DND-41 (cell line): ENCODE results near the gene AGMO.

Source experiments
- ATAC-seq: fragments of 200-7000 bp; cut with Tn5 transposase; 3 replicates; pipeline ENCODE4 v1.9.1; 2021; ENCODE audit warnings: low read depth; ENCODE audit not compliant: insufficient read depth
- DNase-seq: peaks from one replicate; pipeline ENCODE4 v3.0.0-alpha.2; 2020
- H2AFZ ChIP-seq: 2 replicates; pipeline ENCODE4 v1.6.0; 2012; ENCODE audit warnings: low read depth, low read length
- H3K27ac ChIP-seq: 2 replicates; pipeline ENCODE4 v1.5.1; 2012; ENCODE audit warnings: low read length, inconsistent platforms
- H3K27me3 ChIP-seq: fragments of 200-600 bp; sonication (generic); 2 replicates; pipeline ENCODE4 v1.6.0; 2012; ENCODE audit warnings: low read length, mild to moderate bottlenecking, inconsistent platforms; ENCODE audit not compliant: insufficient read depth, poor library complexity
- H3K36me3 ChIP-seq: 2 replicates; pipeline ENCODE4 v1.5.1; 2012; ENCODE audit warnings: low read length, inconsistent platforms; ENCODE audit not compliant: insufficient read depth
- H3K4me1 ChIP-seq: 2 replicates; pipeline ENCODE4 v1.5.1; 2012; ENCODE audit warnings: mild to moderate bottlenecking, low read length; ENCODE audit not compliant: insufficient read depth
- H3K4me2 ChIP-seq: 2 replicates; pipeline ENCODE4 v1.6.0; 2012; ENCODE audit warnings: mild to moderate bottlenecking, moderate library complexity, low read length, inconsistent platforms; ENCODE audit not compliant: insufficient read depth
- H3K4me3 ChIP-seq, 2 experiments: fragments of 200-600 bp in 1 of 2; shearing (Covaris generic) in 1 of 2; 2 replicates each; pipeline ENCODE4 v1.5.1; 2012 to 2016; ENCODE audit warnings: inconsistent platforms in 2 of 2, low read length in 2 of 2, mild to moderate bottlenecking in 2 of 2, low read depth in 1 of 2, moderate library complexity in 1 of 2
- H3K79me2 ChIP-seq: 2 replicates; pipeline ENCODE4 v1.6.0; 2012; ENCODE audit warnings: low read length, inconsistent platforms; ENCODE audit not compliant: insufficient read depth
- H3K9ac ChIP-seq: 2 replicates; pipeline ENCODE4 v1.6.0; 2012; ENCODE audit warnings: low read depth, mild to moderate bottlenecking, inconsistent platforms, low read length, moderate library complexity
- H3K9me3 ChIP-seq: 2 replicates; pipeline ENCODE4 v1.5.1; 2012; ENCODE audit warnings: low read length, moderate library complexity, mild to moderate bottlenecking, inconsistent platforms; ENCODE audit not compliant: insufficient read depth, severe bottlenecking
- H4K20me1 ChIP-seq: 2 replicates; pipeline ENCODE4 v1.6.0; 2012; ENCODE audit warnings: low read length; ENCODE audit not compliant: insufficient read depth
- CTCF ChIP-seq: IDR thresholded peaks from 2 replicates; pipeline ENCODE4 v1.5.1; 2012; ENCODE audit warnings: borderline replicate concordance, low read length, moderate library complexity, mild to moderate bottlenecking; ENCODE audit not compliant: poor library complexity, severe bottlenecking; ENCODE audit errors: extremely low read depth
- EZH2 ChIP-seq: IDR thresholded peaks from 3 replicates; pipeline ENCODE4 v1.6.1; 2012; ENCODE audit warnings: borderline replicate concordance, low read depth, mild to moderate bottlenecking, moderate library complexity, low read length, inconsistent platforms; ENCODE audit not compliant: severe bottlenecking

AGMO gene

GRCh38 chr7:15603124-15603523, 41.3 kb upstream of the AGMO start:
- Histone ChIP-seq H3K4me1 (no peaks in the 10 kb centered on the region), H3K79me2 (no peaks in the 10 kb centered on the region), H3K4me3 (no peak overlapping the region), H4K20me1 (no peaks in the 10 kb centered on the region), H2AFZ (no peak overlapping the region), H3K4me2 (no peak overlapping the region), H3K9ac (no peak overlapping the region), H3K36me3 (no peaks in the 10 kb centered on the region), H3K9me3 (peaks cover 11% of the 10 kb centered on the region), H3K27me3 (no peaks in the 10 kb centered on the region), H3K27ac (no peak overlapping the region)
- no peak for ATAC-seq
- no peak for TF ChIP-seq EZH2
- no peak for DNase-seq

GRCh38 chr7:15602236-15602635, 40.4 kb upstream of the AGMO start:
- ATAC-seq (no peak), DNase-seq (no peak)
- no peak overlapping the region for H3K27ac ChIP-seq
- H3K4me2 ChIP-seq, result no peak overlapping the region
- no peaks in the 10 kb centered on the region for H3K79me2 ChIP-seq
- no peaks in the 10 kb centered on the region for H3K4me1 ChIP-seq
- peaks cover 11% of the 10 kb centered on the region for H3K9me3 ChIP-seq
- H3K36me3 ChIP-seq, result no peaks in the 10 kb centered on the region
- no peak overlapping the region for H3K4me3 ChIP-seq
- no peaks in the 10 kb centered on the region for H4K20me1 ChIP-seq
- H3K27me3 ChIP-seq, result no peaks in the 10 kb centered on the region
- TF ChIP-seq EZH2 (no peak), CTCF (no peak)
- no peak overlapping the region for H3K9ac ChIP-seq
- no peak overlapping the region for H2AFZ ChIP-seq

- no peak for ATAC-seq
- no peak overlapping the region for H3K4me3 ChIP-seq
These were observed 39.4 kb upstream of the AGMO start for GRCh38 chr7:15601175-15601574.

GRCh38 chr7:15600298-15600697, 38.5 kb upstream of the AGMO start:
- Histone ChIP-seq H3K79me2 (no peaks in the 10 kb centered on the region), H3K4me1 (no peaks in the 10 kb centered on the region), H3K4me3 (no peak overlapping the region), H3K4me2 (no peak overlapping the region), H3K9me3 (peaks cover 11% of the 10 kb centered on the region), H3K9ac (no peak overlapping the region), H4K20me1 (no peaks in the 10 kb centered on the region), H2AFZ (no peak overlapping the region), H3K27ac (no peak overlapping the region), H3K27me3 (no peaks in the 10 kb centered on the region), H3K36me3 (no peaks in the 10 kb centered on the region)
- ATAC-seq, result no peak
- no peak for TF ChIP-seq EZH2
- DNase-seq, result no peak

More at GRCh38 chr7:15601175-15601574, 39.4 kb upstream of the AGMO start:
- Histone ChIP-seq H3K27ac (no peak overlapping the region), H3K36me3 (no peaks in the 10 kb centered on the region), H3K27me3 (no peaks in the 10 kb centered on the region), H3K4me1 (no peaks in the 10 kb centered on the region), H3K4me2 (no peak overlapping the region), H3K79me2 (no peaks in the 10 kb centered on the region), H3K9me3 (peaks cover 11% of the 10 kb centered on the region), H4K20me1 (no peaks in the 10 kb centered on the region), H2AFZ (no peak overlapping the region), H3K9ac (no peak overlapping the region)
- DNase-seq, result no peak
- TF ChIP-seq EZH2 (no peak), CTCF (no peak)
